Kidney tubule cell (primary cell): Measurements from ENCODE around the gene SPATA6L.
A peak's percentile ranks its signal among the peaks of the same experiment; 100 is the strongest.
"Not testable (repeated sequence)": the region's sequence is repeated elsewhere in the genome, so short reads cannot be mapped to it uniquely, and the experiment has no call there.

Source experiments
- DNase-seq: peaks from one replicate; pipeline ENCODE4 v3.0.0-alpha.2; 2018; ENCODE audit warnings: low spot score

Gene SPATA6L

GRCh38 chr9:4674783-4675182, 8.5 kb upstream of the SPATA6L start:
- peak; percentile 29 for DNase-seq

GRCh38 chr9:4671737-4672136, 5.5 kb upstream of the SPATA6L start:
- DNase-seq = no peak

- DNase-seq = no peak
Measured at GRCh38 chr9:4670591-4670990, 4.3 kb upstream of the SPATA6L start.

- DNase-seq = no peak
Measured at GRCh38 chr9:4669890-4670289, 3.6 kb upstream of the SPATA6L start.

- DNase-seq = no peak
Measured at GRCh38 chr9:4668604-4669003, 2.3 kb upstream of the SPATA6L start.

GRCh38 chr9:4667681-4668080, 1.4 kb upstream of the SPATA6L start:
- no peak for DNase-seq

GRCh38 chr9:4665357-4665756, 923 bp downstream of the SPATA6L start:
- peak; percentile 59 for DNase-seq

- DNase-seq = no peak
Measured at GRCh38 chr9:4663956-4664355, 2.3 kb downstream of the SPATA6L start.

GRCh38 chr9:4662989-4663792, 3.1 kb downstream of the SPATA6L start:
- peak; percentile 56 for DNase-seq

GRCh38 chr9:4662108-4662988, 3.9 kb downstream of the SPATA6L start, which contains the start of gene PLPP6:
Gene PLPP6 (plus strand): TSS chr9:4662294. CDS start chr9:4662376, 82 bp downstream.
- peak; percentile 94 for DNase-seq

- no peak for DNase-seq
Measured at GRCh38 chr9:4661611-4662010, 4.7 kb downstream of the SPATA6L start.

- DNase-seq = peak; percentile 53
Measured at GRCh38 chr9:4661165-4661564, 5.1 kb downstream of the SPATA6L start.

- not testable (repeated sequence) for DNase-seq
Measured at GRCh38 chr9:4660665-4661064, 5.6 kb downstream of the SPATA6L start.

GRCh38 chr9:4657426-4658159, 8.7 kb downstream of the SPATA6L start:
- no peak for DNase-seq

GRCh38 chr9:4656621-4657020, 9.7 kb downstream of the SPATA6L start:
- DNase-seq = no peak

- DNase-seq = not testable (repeated sequence)
Measured at GRCh38 chr9:4656196-4656595, 10.1 kb downstream of the SPATA6L start.

- no peak for DNase-seq
Measured at GRCh38 chr9:4654538-4654937, 11.7 kb downstream of the SPATA6L start.

GRCh38 chr9:4654084-4654483, 12.2 kb downstream of the SPATA6L start:
- DNase-seq = no peak

- DNase-seq = no peak
Measured at GRCh38 chr9:4642351-4642750, 23.9 kb downstream of the SPATA6L start.

GRCh38 chr9:4640027-4640426, 26.3 kb downstream of the SPATA6L start:
- DNase-seq = peak; percentile 49

GRCh38 chr9:4639420-4639819, 26.9 kb downstream of the SPATA6L start:
- DNase-seq = no peak

GRCh38 chr9:4638968-4639367, 27.3 kb downstream of the SPATA6L start:
- no peak for DNase-seq
